Activated T-cell treated with anti-CD3 and anti-CD28 coated beads, Interleukin-2, amount 50 U/mL, for 4 hours (primary cell): ENCODE measurements around the gene ASB5. TPM values are rescaled to one million over a fixed set of nuclear protein-coding genes. Genes with fewer than 3 reads are reported as not detected.
"Not testable (repeated sequence)": the region's sequence is repeated elsewhere in the genome, so short reads cannot be mapped to it uniquely, and the experiment has no call there.

Source experiments
- ATAC-seq, 2 donors: fragments of 200-7000 bp; cut with Tn5 transposase; one replicate each; pipeline ENCODE4 v1.10.0; 2021
- DNase-seq: peaks from one replicate; pipeline ENCODE4 v3.0.0-alpha.2; 2020
- H3K27me3 Mint-ChIP-seq: one replicate; pipeline ENCODE4 v1.8.0; 2021; ENCODE audit warnings: low read depth, mixed read lengths
- H3K36me3 Mint-ChIP-seq: one replicate; pipeline ENCODE4 v1.8.0; 2022; ENCODE audit warnings: mixed read lengths; ENCODE audit not compliant: insufficient read depth
- H3K4me1 Mint-ChIP-seq: one replicate; pipeline ENCODE4 v1.8.0; 2021; ENCODE audit warnings: low read depth, mixed read lengths
- H3K4me3 Mint-ChIP-seq: one replicate; pipeline ENCODE4 v1.8.0; 2021; ENCODE audit warnings: mild to moderate bottlenecking, moderate library complexity, mixed read lengths
- H3K9me3 Mint-ChIP-seq: one replicate; pipeline ENCODE4 v1.8.0; 2021; ENCODE audit warnings: mixed read lengths
- total RNA-seq, 3 donors: library from RNA; stranded (reverse); gene quantifications; one replicate each; pipeline ENCODE4 v1.2.1, GENCODE V29; 2021

Gene ASB5
- total RNA-seq, 3 donors from 2014 or later, result not detected

- H3K9me3 Mint-ChIP-seq, result no peaks in the 10 kb centered on the region
- peaks cover 7% of the 10 kb centered on the region for H3K27me3 Mint-ChIP-seq
- H3K4me3 Mint-ChIP-seq, result no peak overlapping the region
- no peaks in the 10 kb centered on the region for H3K4me1 Mint-ChIP-seq
- ATAC-seq (no peak), DNase-seq (no peak)
- H3K36me3 Mint-ChIP-seq, result no peaks in the 10 kb centered on the region
These were observed 46.9 kb downstream of the ASB5 start for GRCh38 chr4:176222149-176222548.

DNA sequence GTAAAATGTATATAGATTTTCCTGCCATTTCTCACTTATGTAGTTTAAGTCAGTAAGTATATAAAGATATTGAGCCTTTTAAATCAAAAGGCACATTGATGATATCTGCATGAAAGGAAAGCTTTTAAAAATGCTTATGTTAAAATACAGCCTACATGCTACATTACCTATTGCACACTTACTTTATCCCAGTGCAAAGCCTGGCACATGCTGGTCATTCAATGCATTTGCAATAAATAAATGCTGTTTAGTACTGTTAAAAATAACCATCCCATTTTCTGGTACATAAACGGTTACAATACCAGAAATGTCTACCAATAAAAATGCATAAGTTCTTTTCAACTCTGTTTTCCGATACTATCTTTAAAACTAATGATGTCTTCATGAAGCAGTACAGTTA is 51.5 kb downstream of the ASB5 start:
- Mint-ChIP-seq H3K4me1 (no peaks in the 10 kb centered on the region), H3K9me3 (peaks cover 2% of the 10 kb centered on the region), H3K27me3 (peaks cover 6% of the 10 kb centered on the region), H3K36me3 (no peaks in the 10 kb centered on the region), H3K4me3 (no peak overlapping the region)
- no peak for DNase-seq
- no peak for ATAC-seq

GRCh38 chr4:176212351-176212750 is 56.7 kb downstream of the ASB5 start:
- not testable (repeated sequence) for ATAC-seq, H3K36me3 Mint-ChIP-seq, H3K4me1 Mint-ChIP-seq, H3K9me3 Mint-ChIP-seq, DNase-seq, H3K4me3 Mint-ChIP-seq
- peaks cover 21% of the 10 kb centered on the region for H3K27me3 Mint-ChIP-seq

DNA sequence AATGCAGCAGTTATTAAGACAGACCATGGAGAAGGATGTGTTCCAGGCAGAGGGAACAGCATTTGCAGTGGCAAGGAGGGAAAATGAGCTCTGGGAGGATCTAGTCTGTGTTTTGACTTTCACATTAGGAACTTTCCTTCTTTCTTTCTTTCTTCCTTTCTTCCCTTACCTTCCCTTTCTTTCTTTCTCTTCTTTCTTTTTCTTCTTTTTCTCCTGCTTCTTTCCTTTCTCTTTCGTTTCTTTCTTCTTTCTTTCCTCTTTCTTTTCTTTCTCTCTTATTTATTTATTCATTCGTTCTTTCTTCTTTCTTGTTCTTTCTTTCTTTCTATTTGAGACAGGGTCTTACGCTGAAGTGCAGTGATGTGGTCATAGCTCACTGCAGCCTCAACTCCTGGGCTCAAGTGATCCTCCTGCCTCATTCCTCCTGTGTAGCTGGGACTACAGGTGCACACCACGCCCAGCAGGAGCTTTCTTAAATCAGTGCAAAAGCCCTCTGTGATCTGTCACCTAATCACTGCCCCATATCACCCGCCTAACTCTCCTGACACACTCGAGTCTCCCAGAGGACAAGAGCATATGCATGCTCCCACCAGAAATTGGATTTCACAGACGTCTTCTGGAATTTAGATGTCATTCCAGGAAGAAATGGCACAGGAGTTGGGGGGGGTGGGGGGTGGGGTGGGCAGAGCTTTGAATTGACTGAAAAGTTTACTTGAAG is 58.3 kb downstream of the ASB5 start:
- no peak for DNase-seq
- Mint-ChIP-seq H3K9me3 (peaks cover 4% of the 10 kb centered on the region), H3K4me1 (no peaks in the 10 kb centered on the region), H3K27me3 (peaks cover 34% of the 10 kb centered on the region), H3K4me3 (no peak overlapping the region), H3K36me3 (no peaks in the 10 kb centered on the region)
- no peak for ATAC-seq

DNA sequence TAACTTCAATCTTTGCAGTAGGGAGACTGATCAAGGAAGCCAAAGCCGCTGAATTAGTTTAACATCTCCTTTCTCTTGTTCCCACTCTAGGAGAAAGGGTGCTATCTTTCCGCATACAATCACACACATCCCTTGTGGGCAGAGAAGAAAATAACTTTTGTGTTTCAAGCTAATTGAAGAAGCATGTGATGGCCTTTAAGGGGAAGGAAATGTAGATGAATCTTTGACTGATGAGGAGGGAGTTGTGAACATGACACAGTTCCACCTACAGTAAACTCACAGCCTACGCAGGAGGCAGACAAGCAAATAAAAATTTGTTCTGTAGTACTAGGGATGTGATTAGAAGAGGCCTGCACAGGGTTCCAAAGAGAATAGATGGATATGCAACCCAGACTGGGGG is 58.9 kb downstream of the ASB5 start:
- Mint-ChIP-seq H3K4me3 (no peak overlapping the region), H3K9me3 (peaks cover 4% of the 10 kb centered on the region), H3K36me3 (no peaks in the 10 kb centered on the region), H3K4me1 (no peaks in the 10 kb centered on the region), H3K27me3 (peaks cover 38% of the 10 kb centered on the region)
- DNase-seq (no peak), ATAC-seq (no peak)

- Mint-ChIP-seq H3K4me1 (no peaks in the 10 kb centered on the region), H3K27me3 (peaks cover 41% of the 10 kb centered on the region), H3K9me3 (peaks cover 4% of the 10 kb centered on the region), H3K36me3 (no peaks in the 10 kb centered on the region), H3K4me3 (no peak overlapping the region)
- DNase-seq, result no peak
- ATAC-seq, result no peak
These were observed 59.5 kb downstream of the ASB5 start for GRCh38 chr4:176209535-176209934.

- peaks cover 4% of the 10 kb centered on the region for H3K9me3 Mint-ChIP-seq
- H3K36me3 Mint-ChIP-seq, result no peaks in the 10 kb centered on the region
- H3K4me3 Mint-ChIP-seq, result no peak overlapping the region
- H3K4me1 Mint-ChIP-seq, result no peaks in the 10 kb centered on the region
- DNase-seq (no peak), ATAC-seq (no peak)
- H3K27me3 Mint-ChIP-seq, result peaks cover 50% of the 10 kb centered on the region
These were observed 61.2 kb downstream of the ASB5 start for GRCh38 chr4:176207839-176208238.

DNA sequence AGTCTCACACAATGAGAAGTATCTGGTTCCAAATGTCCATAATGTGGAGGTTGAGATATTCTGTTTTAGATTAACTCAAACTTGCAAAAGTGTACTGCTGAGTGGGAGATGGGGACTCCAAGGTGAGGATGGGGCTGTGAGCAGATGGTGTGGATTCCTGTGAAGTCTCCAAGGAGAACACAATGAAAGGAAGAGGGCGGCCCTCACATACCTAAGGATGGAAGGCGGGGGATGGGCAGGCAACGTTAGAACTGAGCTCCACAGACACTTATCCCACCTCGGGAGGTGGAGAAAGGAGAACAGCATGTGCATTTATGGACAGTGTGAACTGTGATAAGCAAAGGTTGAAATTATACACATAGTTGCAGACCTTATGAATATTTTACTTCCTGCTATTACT is 63.7 kb downstream of the ASB5 start:
- H3K36me3 Mint-ChIP-seq, result no peaks in the 10 kb centered on the region
- ATAC-seq, result no peak
- H3K27me3 Mint-ChIP-seq, result peaks cover 43% of the 10 kb centered on the region
- DNase-seq, result no peak
- no peaks in the 10 kb centered on the region for H3K9me3 Mint-ChIP-seq
- H3K4me3 Mint-ChIP-seq, result no peak overlapping the region
- H3K4me1 Mint-ChIP-seq, result no peaks in the 10 kb centered on the region

- Mint-ChIP-seq H3K4me3 (no peak overlapping the region), H3K27me3 (peaks cover 14% of the 10 kb centered on the region), H3K36me3 (peaks cover 1% of the 10 kb centered on the region), H3K9me3 (peaks cover 4% of the 10 kb centered on the region), H3K4me1 (peaks cover 24% of the 10 kb centered on the region)
- ATAC-seq (no peak), DNase-seq (no peak)
These were observed 70.6 kb downstream of the ASB5 start for GRCh38 chr4:176198316-176198903.

DNA sequence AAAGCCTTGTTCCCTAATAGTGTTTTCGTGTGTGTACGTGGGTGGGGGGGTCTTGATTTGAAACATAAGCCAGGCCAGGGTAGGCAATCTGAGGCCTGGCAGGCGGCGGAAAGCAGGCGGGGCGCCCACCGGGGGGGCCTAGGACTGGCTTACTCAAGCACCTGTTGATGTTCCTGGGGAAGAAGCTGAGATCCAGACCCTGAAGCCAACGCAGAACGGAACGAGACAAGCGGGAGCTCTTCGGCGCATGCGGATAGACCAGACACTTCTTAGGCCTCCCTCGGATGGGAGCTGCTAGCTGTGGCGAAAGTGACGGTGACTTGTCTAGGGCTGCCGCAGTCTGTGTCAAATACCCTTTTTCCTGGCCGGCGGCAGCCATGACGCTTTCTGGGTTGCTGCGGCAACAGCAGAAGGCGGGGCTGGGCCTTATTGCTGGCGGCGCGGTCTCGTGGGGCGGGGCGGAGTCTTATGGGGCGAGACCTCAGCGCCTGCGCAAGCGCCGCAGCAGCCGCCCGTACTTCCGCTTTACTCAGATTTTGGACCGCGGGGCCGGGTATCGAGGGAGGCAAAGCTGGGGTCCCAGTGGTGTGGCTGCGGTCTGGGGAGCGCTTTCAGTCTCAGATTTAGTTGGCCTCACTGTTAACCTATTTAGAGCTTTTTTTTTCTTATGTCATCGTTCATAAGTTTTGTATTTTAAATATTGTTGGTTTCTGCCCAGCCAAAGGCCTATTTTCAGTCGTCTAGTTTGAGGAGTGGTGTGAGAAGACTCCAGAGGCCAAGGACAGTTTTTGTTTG is 73.6 kb downstream of the ASB5 start, which contains the start of gene SPATA4:
TSS of gene SPATA4 (minus strand) at position 402 of the 795 bp plus-strand sequence. CDS start at position 379, 23 bp downstream.
- Mint-ChIP-seq H3K9me3 (peaks cover 4% of the 10 kb centered on the region), H3K27me3 (peaks cover 24% of the 10 kb centered on the region)
- peak; percentile 81 to 84 for ATAC-seq

DNA sequence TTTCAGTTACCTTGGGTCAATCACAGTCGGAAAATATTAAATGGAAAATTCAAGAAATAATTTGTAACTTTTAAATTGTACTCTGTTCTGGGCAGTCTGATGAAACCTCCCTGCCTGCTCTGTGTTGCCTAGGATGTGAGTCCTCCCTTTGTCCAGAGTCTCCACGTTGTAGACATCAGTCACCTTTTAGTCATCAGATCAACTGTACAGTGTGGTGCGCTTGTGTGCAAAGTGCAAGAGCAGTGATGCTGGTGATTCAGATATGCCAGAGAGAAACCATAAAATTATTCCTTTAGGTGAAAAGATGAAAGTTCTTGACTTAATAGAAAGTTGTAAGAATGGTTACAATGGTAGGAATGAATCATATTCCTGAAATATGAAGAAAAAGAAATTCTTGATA is 75.1 kb downstream of the ASB5 start:
- ATAC-seq, result peak; percentile 85 to 89
- H3K36me3 Mint-ChIP-seq, result peaks cover 1% of the 10 kb centered on the region
- peaks cover 34% of the 10 kb centered on the region for H3K27me3 Mint-ChIP-seq
- H3K9me3 Mint-ChIP-seq, result peaks cover 4% of the 10 kb centered on the region
- peak overlapping the region; percentile 65 for H3K4me3 Mint-ChIP-seq
- H3K4me1 Mint-ChIP-seq, result peaks cover 28% of the 10 kb centered on the region
- DNase-seq, result no peak

More for the DNA sequence above, 73.6 kb downstream of the ASB5 start, which contains the start of gene SPATA4:
- Mint-ChIP-seq H3K4me1 (peaks cover 28% of the 10 kb centered on the region), H3K4me3 (peak within 1 kb of the TSS; percentile 72), H3K36me3 (peaks cover 1% of the 10 kb centered on the region)
- peak; percentile 91 for DNase-seq

DNA sequence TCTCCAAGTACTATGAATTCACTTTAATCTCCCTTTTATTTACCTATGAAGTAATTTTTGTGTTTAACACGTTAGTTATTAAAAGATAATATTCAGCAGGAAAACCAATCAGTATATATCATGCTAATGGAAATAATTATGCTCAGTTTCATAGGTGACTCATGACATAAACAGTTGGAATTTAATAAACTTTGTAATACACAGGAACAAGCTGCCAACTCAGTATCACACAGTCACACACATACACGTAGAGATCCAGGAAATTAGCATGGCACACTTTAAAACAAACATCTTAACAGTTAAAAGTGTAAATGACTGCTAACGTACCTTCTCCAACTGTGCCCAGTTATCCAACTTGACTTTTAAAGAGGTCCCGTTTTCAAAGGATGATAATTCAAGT is 75.9 kb downstream of the ASB5 start:
- peaks cover 28% of the 10 kb centered on the region for H3K4me1 Mint-ChIP-seq
- H3K4me3 Mint-ChIP-seq, result no peak overlapping the region
- ATAC-seq, result no peak
- H3K9me3 Mint-ChIP-seq, result peaks cover 4% of the 10 kb centered on the region
- H3K36me3 Mint-ChIP-seq, result peaks cover 1% of the 10 kb centered on the region
- no peak for DNase-seq
- peaks cover 36% of the 10 kb centered on the region for H3K27me3 Mint-ChIP-seq

GRCh38 chr4:176191974-176192373 is 77.0 kb downstream of the ASB5 start:
- H3K36me3 Mint-ChIP-seq, result peaks cover 1% of the 10 kb centered on the region
- peaks cover 33% of the 10 kb centered on the region for H3K27me3 Mint-ChIP-seq
- H3K9me3 Mint-ChIP-seq, result peaks cover 4% of the 10 kb centered on the region
- peaks cover 30% of the 10 kb centered on the region for H3K4me1 Mint-ChIP-seq
- H3K4me3 Mint-ChIP-seq, result no peak overlapping the region
- ATAC-seq, result no peak
- DNase-seq, result no peak

GRCh38 chr4:176189891-176190795 is 78.9 kb downstream of the ASB5 start:
- Mint-ChIP-seq H3K27me3 (peaks cover 41% of the 10 kb centered on the region), H3K4me1 (peaks cover 20% of the 10 kb centered on the region), H3K36me3 (no peaks in the 10 kb centered on the region), H3K9me3 (no peaks in the 10 kb centered on the region), H3K4me3 (no peak overlapping the region)
- DNase-seq (no peak), ATAC-seq (no peak)
